ENCODE measurements around the gene ZDHHC16.

DNA sequence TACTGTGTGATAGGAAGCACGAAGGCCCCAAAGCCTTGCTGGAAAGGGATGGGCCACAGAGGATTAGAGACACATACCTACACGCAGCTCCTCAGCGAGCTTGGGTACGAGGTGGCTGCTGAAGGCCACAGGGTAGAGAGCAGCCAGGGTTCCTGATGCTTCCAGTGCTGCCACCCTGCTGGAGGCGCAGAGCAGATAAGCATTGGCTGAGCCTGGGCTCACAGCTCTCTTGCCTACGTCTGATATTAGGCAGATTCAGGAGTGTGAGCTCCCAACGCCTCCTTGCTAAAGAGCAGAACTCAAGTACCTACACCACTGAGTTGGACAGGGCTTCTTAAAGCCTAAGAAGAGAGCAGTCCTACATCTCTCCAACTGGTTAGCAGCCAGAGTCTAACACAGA lies 20.0 kb downstream of the ZDHHC16 start:
- TF ChIP-seq POLR2A (IDR thresholded peaks at IDR 0.05; ENCODE audit: low read depth, low read length) (no peak), POLR2AphosphoS5 (IDR thresholded peaks at IDR 0.05; ENCODE audit: low read depth, low read length) (no peak), TAF1 (IDR thresholded peaks at IDR 0.05; ENCODE audit: borderline replicate concordance, low read depth, low read length) (no peak)
